Keratinocyte (primary cell): ENCODE measurements around the gene NXN.

Source experiments
- CTCF ChIP-seq, 3 experiments: IDR thresholded peaks in 1 of 3; conservative IDR thresholded peaks in 1 of 3; optimal IDR thresholded peaks in 1 of 3; 2 replicates in 2 of 3; 3 replicates in 1 of 3; pipeline versions ENCODE3 to v1.5.1; 2011; ENCODE audit warnings: low read length in 3 of 3, mild to moderate bottlenecking in 3 of 3, moderate library complexity in 2 of 3, control low read depth in 1 of 3, inconsistent platforms in 1 of 3; ENCODE audit not compliant: insufficient read depth in 2 of 3; ENCODE audit errors: extremely low read depth in 1 of 3
- EZH2 ChIP-seq: IDR thresholded peaks from one replicate; pipeline ENCODE4 v1.6.1; 2012; ENCODE audit warnings: inconsistent platforms, mild to moderate bottlenecking, low read length, moderate library complexity

- TF ChIP-seq CTCF (optimal IDR thresholded peaks at IDR 0.05 in 1 of 3, IDR thresholded peaks at IDR 0.05 in 1 of 3, conservative IDR thresholded peaks at IDR 0.05 in 1 of 3; ENCODE audit: extremely low read depth in 1 of 3, insufficient read depth in 2 of 3, low read length in 3 of 3) (no peak), EZH2 (no peak)
These were observed 31.0 kb upstream of the NXN start for GRCh38 chr17:1010586-1010985.
